ENCODE measurements around the gene FLNB.

GRCh38 chr3:58077596-58078285 lies 69.5 kb downstream of the FLNB start:
- TF ChIP-seq CTCF (IDR thresholded peaks at IDR 0.05) (no peak), POLR2AphosphoS5 (IDR thresholded peaks at IDR 0.05) (no peak)
